Astrocyte of the cerebellum (primary cell): ENCODE results near the gene SPATA13.
"Not testable (repeated sequence)": the region's sequence is repeated elsewhere in the genome, so short reads cannot be mapped to it uniquely, and the experiment has no call there.

Source experiments
- DNase-seq: peaks from one replicate; pipeline ENCODE4 v3.0.0-alpha.2; 2011; ENCODE audit warnings: low read depth
- H3K4me3 ChIP-seq: 2 replicates; pipeline ENCODE4 v1.5.1; 2011; ENCODE audit warnings: mild to moderate bottlenecking, low read depth, low read length, moderate library complexity
- in situ Hi-C: cut with HindIII; loops from 2 replicates; pipeline ENCODE4 v1.10.0; 2017; ENCODE audit warnings: low sequenced_read_pairs
- TF ChIP-seq, protein P1 (sequence below): IDR thresholded peaks from 2 replicates; pipeline ENCODE4 v1.5.1; 2012; ENCODE audit warnings: low read length, low read depth, moderate library complexity, mild to moderate bottlenecking; ENCODE audit errors: missing control alignments

SPATA13 gene

GRCh38 chr13:24348797-24349515, 188.4 kb downstream of the SPATA13 start:
- H3K4me3 ChIP-seq: no peak overlapping the region
- TF ChIP-seq, protein P1, sequence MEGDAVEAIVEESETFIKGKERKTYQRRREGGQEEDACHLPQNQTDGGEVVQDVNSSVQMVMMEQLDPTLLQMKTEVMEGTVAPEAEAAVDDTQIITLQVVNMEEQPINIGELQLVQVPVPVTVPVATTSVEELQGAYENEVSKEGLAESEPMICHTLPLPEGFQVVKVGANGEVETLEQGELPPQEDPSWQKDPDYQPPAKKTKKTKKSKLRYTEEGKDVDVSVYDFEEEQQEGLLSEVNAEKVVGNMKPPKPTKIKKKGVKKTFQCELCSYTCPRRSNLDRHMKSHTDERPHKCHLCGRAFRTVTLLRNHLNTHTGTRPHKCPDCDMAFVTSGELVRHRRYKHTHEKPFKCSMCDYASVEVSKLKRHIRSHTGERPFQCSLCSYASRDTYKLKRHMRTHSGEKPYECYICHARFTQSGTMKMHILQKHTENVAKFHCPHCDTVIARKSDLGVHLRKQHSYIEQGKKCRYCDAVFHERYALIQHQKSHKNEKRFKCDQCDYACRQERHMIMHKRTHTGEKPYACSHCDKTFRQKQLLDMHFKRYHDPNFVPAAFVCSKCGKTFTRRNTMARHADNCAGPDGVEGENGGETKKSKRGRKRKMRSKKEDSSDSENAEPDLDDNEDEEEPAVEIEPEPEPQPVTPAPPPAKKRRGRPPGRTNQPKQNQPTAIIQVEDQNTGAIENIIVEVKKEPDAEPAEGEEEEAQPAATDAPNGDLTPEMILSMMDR: no peak
- no peak for DNase-seq
- in situ Hi-C loops: no loop called here

- H3K4me3 ChIP-seq, DNase-seq, in situ Hi-C loops: not testable (repeated sequence)
Measured at GRCh38 chr13:24349778-24350664, 189.5 kb downstream of the SPATA13 start.

- H3K4me3 ChIP-seq: no peak overlapping the region
- in situ Hi-C loops: no loop called here
- TF ChIP-seq, protein P1: no peak
- DNase-seq: no peak
Measured at GRCh38 chr13:24351423-24351822, 190.9 kb downstream of the SPATA13 start.

DNA sequence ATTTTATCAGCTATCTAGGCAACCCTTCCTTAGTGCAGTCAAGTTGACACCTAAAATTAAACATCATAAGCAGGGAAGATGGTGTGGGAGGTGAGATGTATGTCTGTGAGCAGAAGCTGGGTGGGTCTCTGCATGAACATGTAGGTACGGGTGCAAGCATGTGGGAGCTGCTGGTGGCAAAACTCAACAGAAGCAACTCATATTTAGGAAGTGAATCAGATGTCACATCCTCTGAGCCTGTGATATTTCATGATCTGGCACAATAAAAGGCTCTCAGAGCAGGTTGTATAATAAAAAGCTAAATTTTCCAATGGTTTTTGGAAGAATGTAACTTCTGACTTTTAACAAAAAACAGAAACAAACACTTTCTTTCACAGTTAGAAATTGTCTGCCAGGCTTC, 193.2 kb downstream of the SPATA13 start:
- TF ChIP-seq, protein P1: no peak
- DNase-seq: no peak
- in situ Hi-C loops: no loop called here
- H3K4me3 ChIP-seq: no peak overlapping the region

DNA sequence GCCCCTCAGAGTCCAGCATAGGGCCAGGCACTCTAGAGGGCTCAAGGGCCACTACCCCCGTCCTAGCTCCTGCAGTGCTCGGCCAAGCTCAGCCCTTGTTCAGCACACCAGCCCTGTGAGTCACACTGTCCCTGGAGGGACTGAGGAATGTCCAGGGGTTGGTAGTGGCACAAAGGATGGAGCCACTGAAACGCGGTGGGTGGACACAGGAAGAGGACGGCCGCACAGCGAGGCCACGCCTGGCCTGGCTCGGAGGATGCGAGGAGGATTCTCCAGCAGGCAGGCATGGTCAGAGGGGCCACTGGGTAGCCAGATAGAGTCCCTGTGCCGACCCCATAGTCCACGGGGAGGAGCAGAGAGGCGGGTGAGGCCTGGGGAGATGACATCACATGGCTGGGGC, 194.6 kb downstream of the SPATA13 start:
- H3K4me3 ChIP-seq: no peak overlapping the region
- TF ChIP-seq, protein P1: no peak
- in situ Hi-C loops: no loop called here
- no peak for DNase-seq

- TF ChIP-seq, protein P1: no peak
- in situ Hi-C loops: no loop called here
- H3K4me3 ChIP-seq: no peak overlapping the region
- DNase-seq: no peak
Measured at GRCh38 chr13:24356270-24356669, 195.8 kb downstream of the SPATA13 start.
